ENCODE measurements around the gene OR4K17.

DNA sequence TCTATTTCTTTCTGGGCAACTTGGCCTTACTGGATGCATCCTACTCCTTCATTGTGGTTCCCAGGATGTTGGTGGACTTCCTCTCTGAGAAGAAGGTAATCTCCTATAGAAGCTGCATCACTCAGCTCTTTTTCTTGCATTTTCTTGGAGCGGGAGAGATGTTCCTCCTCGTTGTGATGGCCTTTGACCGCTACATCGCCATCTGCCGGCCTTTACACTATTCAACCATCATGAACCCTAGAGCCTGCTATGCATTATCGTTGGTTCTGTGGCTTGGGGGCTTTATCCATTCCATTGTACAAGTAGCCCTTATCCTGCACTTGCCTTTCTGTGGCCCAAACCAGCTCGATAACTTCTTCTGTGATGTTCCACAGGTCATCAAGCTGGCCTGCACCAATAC lies 33.4 kb downstream of the OR4K17 start:
- TF ChIP-seq FOXK2 (IDR thresholded peaks at IDR 0.05), result no peak
- no peak for TF ChIP-seq SP1 (IDR thresholded peaks at IDR 0.05)

Data from HEK293T (cell line).